ENCODE results near the gene SLC1A7.

The SLC1A7 gene

DNA sequence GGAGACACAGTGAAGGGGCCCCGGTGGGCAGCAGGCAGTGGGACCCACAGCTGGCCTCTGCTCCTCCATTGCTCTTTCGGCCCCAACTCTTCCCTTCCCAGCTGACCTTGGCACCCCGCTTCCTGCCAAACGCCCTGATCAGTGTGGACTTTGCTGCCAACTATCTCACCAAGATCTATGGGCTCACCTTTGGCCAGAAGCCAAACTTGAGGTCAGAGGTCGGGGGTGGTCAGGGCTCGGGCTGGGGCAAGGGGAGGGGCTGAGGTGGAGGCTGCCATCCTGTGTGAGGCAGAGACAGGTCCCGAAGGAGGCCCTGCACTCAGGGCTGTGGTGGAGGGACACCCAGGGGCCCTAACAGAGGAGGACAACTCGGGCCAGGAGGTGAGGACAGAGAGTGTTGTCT lies 66.7 kb downstream of the SLC1A7 start:
- no peak for DNase-seq (ENCODE audit: low read depth)

DNA sequence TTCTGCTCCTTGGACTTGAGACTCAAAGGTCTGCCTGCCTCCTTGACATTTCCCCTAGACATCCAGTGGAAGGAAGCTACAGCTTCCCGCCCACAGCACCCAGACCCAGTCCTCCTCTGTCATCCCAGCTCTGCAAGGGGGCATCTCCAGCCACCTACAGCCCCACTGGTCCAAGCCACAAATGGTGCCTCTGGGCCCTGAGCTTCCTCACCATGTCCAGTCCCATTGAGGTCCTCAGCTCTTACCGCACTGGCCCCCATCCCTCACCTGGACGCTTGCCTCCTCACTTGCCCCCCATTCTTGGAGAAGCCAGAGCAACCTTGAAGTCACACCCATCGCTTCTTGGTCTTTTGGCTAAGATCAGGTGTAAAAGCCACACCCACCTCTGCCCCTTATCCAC lies 67.2 kb downstream of the SLC1A7 start:
- DNase-seq (ENCODE audit: low read depth) = no peak

DNA sequence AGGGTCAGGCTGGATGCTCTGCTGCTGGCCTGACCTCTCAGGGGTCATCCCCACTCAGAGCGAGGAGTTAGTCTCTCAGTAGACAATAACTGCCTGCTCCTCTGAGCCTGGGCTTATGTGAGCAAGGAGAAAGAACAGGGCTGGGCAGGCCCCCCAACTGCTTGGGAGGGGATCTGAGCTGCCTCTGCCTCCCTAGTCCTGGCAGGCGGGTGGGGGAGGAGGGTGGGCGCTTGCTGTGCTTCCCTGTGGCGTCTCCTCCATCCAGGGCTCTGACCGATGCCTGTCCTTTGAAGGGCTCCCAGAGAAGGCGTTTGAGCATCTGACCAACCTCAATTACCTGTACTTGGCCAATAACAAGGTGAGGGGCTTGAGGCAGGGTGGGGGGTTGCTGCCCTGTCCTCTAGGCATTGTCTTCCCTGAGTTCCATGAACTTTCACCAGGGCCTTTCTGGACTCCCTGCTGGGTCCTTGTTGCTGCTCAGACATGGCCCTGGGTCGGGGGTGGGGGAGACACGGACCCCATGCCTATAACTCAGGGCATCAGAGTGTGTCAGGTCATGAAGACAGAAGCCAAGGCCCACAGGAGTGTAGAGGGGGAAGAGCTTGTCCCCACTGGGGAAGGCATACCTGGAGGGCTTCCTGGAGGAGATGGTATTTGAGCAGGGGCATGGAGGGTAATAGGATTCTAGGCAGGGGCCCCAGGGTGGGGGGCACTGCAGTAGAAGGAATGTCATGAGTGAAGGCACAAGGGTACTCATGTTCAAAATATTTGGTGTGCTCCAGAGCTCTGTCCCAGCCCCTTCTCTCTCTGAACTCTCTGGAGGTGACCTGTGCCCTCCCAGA lies 67.9 kb downstream of the SLC1A7 start:
- DNase-seq (ENCODE audit: low read depth) = no peak

DNA sequence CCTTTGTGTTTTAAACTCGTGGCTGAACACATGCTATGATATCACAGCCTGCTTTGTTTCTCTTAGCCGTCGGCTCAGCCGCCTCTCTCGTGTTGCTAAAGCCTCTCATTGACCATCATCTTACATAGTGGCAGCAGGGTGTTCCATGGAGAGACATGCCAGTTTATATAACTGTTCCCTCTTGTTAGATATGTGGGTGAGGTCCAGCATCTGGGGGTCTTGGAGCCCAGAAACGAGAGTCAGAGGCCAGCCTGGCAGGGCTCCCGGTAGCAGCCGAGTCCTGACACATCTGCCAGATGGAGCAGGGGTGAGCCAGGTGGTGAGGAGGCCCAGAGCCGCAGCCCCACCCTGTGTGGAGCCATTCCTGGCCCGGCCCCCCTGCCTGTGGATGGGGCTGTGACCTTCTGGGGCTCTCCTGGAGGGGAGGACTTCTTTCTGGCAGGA lies 68.5 kb downstream of the SLC1A7 start:
- DNase-seq (ENCODE audit: low read depth) = no peak

DNA sequence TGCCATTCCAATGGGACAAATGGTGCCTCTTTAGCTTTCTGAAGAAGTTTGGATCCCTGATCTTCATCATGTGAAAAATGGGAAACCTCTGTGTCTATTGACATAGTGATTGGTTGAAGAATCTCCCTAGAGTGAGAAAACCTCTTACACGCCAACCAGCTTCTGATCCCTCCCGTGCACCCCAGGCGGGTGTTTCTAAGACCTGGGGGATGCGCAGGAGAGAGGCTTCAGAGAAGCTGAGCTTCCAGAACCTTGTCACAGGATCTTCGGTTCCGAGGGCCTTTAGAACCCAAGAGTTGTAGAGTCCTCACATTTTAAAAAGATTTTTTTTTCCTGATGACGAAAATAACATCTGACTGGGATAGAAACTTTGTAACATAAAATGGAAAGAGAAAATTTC lies 69.2 kb downstream of the SLC1A7 start:
- no peak for DNase-seq (ENCODE audit: low read depth)

DNA sequence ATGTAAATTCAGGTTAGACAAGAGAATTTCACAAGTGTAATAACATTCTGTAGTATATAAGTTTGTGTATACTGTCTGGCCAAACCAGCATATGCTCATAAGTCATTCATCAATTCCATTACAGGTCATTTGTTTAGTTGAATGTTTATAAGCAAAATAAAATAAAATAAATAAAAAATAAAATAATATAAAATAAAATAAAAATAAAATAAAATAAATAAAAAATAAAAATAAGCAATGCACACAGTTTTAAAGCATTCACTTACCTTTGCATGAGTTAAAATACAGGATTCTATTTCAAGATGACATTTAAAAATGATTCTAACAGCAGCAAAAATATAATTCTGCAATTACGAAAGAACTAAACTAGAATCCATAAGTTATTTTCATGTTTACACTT lies 70.5 kb downstream of the SLC1A7 start:
- DNase-seq (ENCODE audit: low read depth) = no peak

DNA sequence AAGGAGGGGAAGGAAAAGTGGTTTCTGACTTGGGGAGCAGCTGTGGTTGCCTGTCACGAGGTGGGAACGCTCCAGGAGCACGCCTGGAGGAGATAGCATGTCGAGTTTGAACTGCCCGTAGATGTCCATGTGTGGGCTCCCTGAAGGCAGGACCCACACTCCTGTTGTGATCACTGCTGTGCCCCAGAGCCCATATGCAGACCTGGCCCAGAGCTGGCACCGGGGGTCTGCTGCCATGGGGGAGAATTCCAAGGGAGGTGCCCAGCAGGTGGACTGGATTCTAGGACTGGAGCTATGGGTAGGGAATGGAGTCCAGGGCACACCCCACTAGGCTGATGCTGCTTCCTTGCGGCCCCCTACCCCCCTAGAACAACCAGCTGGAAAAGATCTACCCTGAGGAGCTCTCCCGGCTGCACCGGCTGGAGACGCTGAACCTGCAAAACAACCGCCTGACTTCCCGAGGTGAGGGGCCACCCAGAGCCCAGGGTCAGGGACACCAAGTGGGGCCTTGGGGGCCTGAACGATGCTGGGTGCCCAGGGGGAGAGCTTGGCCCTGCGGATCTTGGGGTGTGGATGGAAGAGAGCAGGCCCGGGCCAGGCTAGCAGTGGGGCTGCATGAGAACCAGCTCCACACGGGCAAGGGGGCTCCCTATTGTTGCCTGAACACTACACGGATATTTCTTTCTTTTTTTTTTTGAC lies 71.1 kb downstream of the SLC1A7 start:
- no peak for DNase-seq (ENCODE audit: low read depth)

DNA sequence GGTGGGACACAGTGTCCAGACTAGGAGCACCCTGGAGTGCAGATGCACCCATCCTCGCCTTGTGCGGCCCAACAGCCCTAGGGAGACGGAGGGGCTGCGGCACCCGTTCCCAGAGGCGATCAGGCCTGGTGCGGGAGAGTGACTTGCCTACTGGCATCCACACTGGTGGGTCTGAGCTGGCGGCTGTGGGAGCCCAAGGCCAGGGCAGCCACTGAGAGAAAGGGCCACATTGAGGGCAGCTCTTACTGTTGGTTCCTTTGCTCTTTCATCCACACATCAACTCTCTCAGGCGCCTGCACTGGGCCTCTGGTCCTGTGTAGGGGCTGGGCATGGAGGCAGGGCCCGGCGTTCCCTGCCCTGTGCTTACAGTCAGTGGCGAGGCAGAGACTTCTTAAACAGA lies 71.8 kb downstream of the SLC1A7 start:
- DNase-seq (ENCODE audit: low read depth) = no peak

DNA sequence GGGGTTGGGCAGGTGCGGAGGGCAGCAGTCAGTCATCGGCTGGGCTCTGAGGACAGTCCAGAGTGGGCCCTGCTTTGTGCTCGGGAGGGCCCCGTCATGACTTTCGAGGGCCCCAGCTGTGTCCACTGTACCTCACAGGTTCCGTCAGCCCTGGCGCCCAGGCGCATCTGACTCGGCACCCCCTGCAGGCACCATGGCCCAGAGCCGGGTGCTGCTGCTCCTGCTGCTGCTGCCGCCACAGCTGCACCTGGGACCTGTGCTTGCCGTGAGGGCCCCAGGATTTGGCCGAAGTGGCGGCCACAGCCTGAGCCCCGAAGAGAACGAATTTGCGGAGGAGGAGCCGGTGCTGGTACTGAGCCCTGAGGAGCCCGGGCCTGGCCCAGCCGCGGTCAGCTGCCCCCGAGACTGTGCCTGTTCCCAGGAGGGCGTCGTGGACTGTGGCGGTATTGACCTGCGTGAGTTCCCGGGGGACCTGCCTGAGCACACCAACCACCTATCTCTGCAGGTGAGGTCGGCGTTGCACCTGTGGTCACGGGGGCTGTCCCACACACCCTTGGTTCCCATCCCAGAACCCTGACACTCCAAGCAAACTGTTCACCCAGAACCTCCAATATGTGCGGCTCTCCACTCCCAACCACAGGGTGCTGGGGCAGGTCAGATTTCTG lies 72.6 kb downstream of the SLC1A7 start:
- no peak for DNase-seq (ENCODE audit: low read depth)

DNA sequence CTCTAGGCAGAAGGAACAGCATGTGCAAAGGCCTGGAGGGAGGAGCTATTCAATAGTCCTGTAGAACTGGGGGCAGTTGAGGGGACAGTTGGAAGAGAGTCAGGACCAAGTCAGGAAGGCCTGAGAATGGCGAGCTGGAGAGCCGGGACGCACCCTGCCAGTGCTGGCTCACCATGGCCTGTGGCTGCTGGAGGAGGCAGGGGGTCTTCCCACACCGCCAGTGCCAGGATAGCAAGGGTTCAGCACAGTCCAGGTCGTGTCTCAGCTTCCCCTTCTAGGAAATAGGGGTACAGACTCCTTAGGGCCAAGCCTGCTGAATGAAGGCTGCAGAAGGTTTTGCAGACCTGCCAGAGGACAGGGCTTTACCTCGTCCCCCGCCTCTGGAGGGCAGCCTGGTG lies 73.2 kb downstream of the SLC1A7 start:
- DNase-seq (ENCODE audit: low read depth) = no peak

DNA sequence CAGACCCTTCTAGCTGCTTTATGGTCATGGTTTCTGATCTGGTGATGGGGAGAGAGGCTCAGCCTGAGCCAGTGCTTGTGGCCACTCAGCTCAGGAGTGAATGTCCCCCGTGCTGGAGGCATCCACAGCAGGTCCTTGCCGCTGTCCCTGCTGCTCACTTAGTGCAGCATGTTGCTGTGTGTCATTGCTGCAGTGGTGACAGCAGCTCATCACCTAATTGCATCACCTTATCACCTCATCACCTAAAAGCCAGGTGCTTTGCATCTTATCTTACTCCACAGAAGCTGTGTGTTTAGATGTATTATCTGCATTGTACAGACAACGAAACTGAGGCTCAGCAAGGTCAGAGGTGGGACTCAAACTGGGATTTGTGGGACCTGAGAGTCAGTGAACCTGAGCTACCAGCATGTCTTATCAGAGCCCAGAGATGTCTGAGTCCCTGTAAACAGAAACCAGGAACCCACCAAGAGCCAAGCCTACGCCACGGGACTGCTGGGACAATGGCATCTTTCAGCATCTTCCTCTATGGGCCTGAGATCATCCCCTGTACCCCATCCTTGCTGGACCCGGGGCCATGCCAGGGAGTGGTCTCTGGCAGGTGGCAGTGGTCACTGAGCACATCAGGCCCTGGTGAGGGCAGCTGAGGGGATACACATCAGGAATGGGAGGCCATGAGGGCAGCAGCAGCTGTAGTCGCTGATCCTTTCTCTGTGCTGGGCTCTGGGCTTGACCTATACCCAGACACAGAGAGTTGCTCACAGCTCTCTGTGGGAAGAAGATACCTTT lies 73.9 kb downstream of the SLC1A7 start:
- no peak for DNase-seq (ENCODE audit: low read depth)

DNA sequence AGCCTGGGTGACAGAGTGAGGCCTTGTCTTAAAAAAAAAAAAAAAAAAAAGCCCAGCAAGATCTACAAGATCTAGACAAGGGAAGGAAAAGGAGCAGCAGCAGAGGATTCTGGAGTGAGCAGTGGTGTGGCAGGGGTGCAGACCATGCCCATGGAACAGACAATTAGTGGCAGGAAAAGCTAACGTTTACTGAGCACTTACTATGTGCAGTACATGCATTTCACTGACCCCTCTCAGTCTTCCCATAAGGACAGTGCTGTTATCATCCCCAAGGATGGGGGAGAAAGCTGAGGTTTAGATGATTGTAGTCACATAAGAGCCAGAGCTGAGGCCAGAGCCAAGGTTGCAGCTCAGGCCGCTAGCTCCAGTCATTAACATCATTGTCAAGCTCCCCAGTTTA lies 74.6 kb downstream of the SLC1A7 start:
- DNase-seq (ENCODE audit: low read depth) = no peak

DNA sequence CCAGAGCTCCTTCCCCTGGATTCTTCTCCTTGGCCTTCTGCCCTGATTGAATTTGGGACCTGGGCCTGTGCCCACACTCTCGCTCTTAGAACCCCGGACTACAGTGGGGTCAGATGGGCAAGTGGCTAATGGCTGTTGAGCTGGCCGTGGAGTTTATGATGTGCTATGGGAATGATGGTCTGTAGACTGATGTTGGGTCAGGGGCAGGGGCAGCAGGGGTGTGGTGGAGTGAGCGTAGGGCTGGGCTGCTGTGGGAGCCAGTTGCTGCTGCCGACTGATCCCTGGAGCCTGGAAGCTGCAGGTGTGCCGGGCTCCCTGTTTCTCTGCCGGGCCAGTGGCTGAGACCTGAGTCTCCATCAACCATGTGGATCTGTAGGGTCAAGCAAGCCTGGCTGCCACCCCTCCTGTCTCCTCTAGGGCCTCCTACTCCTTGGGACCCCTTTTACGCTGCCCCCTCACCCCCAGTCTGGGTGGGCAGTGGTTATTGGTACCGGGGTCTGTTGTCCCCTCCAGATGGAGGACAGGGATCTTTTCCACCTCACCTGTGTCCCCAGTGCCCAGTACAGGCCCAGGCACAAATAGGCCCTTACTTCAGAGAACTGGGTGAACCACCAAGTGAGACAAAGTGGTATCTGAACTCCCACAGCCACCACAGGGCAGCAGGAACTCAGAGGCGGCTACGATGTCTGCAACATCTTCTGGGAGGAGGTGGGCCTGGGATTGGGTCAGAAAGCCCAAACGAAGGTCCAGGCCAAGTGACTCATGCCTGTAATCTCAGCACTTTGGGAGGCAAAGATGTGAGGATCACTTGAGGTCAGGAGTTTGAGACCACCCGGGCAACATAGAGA lies 75.3 kb downstream of the SLC1A7 start:
- DNase-seq (ENCODE audit: low read depth) = no peak

DNA sequence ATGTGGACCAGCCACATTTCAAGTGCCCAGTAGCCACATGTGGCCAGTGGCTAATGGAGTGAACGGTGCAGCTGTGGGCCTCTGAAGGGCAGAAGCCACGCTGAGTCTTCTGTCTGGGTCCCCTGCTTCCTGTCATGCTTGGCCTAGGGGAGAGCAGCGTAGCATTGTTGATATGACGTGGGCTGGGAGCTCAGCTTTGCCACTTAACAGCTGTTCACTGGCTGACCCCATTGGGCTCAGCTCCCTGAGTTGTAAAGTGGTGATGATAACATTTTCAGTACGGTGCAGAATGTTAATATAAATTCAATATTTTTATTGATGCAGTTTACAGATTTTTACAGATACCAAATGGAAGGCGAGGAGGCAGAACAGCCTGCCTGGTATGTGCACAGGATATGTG lies 76.0 kb downstream of the SLC1A7 start:
- no peak for DNase-seq (ENCODE audit: low read depth)

DNA sequence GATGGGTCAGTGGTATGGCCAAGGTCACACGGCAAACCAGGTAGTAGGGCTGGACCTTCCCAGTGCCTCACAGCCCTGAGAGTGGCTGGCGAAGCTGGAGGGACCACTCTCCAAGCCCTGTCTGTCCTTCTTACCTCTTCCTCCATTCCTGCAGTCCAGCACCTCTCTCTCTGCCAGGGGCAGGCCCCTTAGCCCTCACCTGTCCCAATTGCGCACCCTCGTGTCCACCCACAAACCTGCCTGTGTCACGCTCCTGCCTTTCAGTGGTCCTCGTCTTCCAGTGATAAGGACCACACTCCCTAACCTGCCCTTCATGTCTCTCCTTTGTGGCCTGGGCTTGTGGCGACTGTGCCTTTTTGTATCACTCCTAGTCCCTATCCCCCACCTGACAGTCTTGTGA lies 77.0 kb downstream of the SLC1A7 start:
- DNase-seq (ENCODE audit: low read depth) = no peak

DNA sequence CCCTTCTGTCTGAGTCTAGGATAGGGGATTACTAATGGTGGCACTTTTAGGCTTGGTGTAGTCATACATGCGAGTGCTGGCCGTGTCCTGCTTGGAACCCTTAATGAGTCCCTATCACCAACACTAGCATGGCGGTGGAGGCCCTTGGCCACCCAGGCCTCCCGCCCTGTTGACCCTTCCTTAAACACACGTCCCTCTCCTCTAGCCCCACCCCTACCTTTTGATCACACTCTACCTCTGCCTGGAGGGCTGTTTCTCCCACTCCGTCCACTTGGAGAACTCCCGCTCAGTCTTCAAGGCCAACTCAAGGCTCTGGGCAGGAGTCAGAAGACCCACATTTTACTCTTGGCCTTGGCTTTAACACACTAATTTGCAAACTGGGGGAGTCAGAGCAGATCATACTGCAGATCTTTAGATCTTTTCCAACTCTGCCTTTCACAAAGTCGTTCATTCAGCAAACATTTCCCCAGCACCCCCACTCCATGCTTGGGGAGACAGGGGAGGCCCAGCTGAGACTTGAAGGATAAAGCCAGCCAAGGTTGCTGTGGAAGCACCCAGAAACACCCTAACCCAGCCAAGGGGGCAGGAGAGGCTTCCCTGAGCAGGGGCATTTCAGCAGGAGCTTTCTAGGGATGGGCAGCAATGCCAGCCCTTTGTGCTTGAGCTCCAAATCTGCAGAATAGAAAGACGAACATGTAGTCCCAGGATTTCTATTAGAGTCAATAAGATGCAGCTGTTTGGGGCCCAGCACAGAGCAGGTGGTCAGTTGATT lies 78.5 kb downstream of the SLC1A7 start:
- no peak for DNase-seq (ENCODE audit: low read depth)

DNA sequence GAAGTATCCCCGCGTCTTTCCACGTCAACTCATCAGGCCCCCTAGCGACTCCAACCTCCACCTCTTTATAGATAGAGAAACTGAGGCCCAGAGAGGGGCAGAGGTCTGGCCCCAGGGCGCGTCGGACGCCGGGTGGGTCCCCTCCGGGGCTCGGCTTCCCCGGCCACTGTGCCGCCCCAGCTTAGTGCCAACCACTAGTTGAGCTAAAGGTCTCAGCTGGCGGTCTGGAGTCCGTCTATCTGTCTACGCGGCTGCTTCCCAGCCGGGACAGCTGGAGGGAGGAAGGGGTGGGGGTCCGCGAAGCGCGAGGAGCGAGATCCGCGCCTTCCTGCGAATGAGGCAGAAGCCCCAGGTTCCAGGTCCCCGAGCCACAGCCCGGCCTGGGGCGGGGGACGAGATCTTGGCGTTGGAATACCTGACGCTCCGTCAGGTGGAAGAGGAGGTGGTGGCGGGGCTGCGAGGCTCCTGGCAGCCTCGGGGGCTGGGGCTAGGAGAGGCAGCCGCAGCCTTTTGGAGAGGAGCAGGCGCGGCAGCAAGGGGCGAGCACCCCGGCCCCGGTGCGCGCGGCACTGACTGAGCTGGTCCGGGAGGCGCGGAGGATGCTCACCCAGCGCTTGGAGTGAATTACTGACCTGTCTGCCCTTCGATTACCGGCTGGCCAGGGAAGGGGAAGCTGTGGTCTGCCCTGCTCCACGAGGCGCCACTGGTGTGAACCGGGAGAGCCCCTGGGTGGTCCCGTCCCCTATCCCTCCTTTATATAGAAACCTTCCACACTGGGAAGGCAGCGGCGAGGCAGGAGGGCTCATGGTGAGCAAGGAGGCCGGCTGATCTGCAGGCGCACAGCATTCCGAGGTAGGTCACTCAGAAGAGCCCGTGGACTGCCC lies 79.5 kb downstream of the SLC1A7 start:
- no peak for DNase-seq (ENCODE audit: low read depth)

DNA sequence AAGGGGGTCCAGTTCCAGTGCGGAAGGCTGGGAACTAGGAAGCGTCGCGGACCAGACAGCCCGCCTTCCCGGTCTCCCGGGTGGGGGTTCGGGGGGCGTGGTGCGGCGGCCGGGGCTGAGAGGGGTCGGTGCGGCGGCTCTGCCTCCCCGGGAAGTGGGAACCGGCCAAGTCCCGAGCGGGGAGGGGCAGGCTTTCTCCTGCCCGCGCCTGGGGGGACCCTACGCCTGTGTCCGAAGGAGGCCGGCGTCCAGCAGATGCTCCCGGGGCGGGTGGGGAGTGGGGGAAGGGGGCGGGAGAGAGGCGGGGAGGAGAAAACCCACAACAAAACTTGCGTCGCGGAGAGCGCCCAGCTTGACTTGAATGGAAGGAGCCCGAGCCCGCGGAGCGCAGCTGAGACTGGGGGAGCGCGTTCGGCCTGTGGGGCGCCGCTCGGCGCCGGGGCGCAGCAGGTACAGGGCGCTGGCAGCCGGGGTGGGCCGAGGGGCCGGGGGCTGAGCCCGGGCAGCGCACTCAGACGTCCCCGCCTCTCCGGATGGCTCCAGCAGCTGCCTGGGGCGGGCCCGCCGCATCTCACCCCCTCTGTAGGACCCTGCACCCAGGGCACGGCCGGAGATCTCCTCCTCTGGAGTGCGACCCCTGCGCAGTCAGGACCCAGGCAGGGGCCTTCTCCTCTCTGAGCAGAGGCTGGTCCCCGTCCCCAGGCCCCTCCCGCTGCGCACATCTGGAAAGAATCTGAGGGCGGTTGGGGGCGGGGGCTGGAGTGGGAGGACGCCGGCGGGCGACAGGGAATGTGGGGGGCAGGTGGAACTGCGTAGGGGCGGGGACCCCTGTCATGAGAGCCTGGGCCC lies 80.4 kb downstream of the SLC1A7 start, which contains the start of gene PODN:
Gene PODN, plus strand, starts transcription at position 355 of the 849 bp plus-strand sequence. CDS start 7,643 bp downstream, outside the sequence.
- no peak for DNase-seq (ENCODE audit: low read depth)
